DND-41 (cell line): Measurements from ENCODE around the gene TP63.

Source experiments
- EZH2 ChIP-seq: IDR thresholded peaks from 3 replicates; pipeline ENCODE4 v1.6.1; 2012; ENCODE audit warnings: borderline replicate concordance, low read depth, mild to moderate bottlenecking, moderate library complexity, low read length, inconsistent platforms; ENCODE audit not compliant: severe bottlenecking
- TF ChIP-seq, protein P1 (sequence below): IDR thresholded peaks from 2 replicates; pipeline ENCODE4 v1.5.1; 2012; ENCODE audit warnings: borderline replicate concordance, low read length, moderate library complexity, mild to moderate bottlenecking; ENCODE audit not compliant: poor library complexity, severe bottlenecking; ENCODE audit errors: extremely low read depth

DNA sequence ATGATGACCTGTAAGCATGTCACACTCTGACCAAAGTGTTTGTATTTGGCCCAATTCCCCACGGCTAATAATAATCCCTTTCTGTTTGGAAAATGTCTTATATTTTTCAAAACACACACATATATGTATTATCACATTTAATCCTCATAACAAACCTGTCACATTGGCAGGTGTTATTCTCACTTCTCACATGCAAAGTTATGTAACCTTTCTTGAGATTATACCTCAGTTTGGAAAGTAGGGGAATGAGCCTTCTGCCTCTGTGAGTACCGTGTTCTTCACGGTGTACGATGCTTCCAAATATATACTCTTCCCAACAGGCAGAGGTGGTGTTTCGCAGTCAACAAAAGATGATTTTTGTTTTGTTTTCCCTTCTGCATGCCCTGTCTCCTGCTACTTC is 205.6 kb downstream of the TP63 start:
- TF ChIP-seq EZH2: no peak
- TF ChIP-seq, protein P1, sequence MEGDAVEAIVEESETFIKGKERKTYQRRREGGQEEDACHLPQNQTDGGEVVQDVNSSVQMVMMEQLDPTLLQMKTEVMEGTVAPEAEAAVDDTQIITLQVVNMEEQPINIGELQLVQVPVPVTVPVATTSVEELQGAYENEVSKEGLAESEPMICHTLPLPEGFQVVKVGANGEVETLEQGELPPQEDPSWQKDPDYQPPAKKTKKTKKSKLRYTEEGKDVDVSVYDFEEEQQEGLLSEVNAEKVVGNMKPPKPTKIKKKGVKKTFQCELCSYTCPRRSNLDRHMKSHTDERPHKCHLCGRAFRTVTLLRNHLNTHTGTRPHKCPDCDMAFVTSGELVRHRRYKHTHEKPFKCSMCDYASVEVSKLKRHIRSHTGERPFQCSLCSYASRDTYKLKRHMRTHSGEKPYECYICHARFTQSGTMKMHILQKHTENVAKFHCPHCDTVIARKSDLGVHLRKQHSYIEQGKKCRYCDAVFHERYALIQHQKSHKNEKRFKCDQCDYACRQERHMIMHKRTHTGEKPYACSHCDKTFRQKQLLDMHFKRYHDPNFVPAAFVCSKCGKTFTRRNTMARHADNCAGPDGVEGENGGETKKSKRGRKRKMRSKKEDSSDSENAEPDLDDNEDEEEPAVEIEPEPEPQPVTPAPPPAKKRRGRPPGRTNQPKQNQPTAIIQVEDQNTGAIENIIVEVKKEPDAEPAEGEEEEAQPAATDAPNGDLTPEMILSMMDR: no peak
